Breast epithelium (tissue), 3 donors: ENCODE results near the gene ADGRG1.

Experiments
- CTCF ChIP-seq, 3 donors: fragments of 450-650 bp; IDR thresholded peaks; one replicate each; pipeline ENCODE4 v1.5.1; 2016 to 2017; ENCODE audit warnings: antibody characterized with exemption in 3 of 3, mild to moderate bottlenecking in 3 of 3, moderate library complexity in 3 of 3
- POLR2AphosphoS5 ChIP-seq, 3 donors: sonication (generic); formaldehyde crosslinking; IDR thresholded peaks; one replicate each; pipeline ENCODE4 v1.6.1; 2017; ENCODE audit warnings: antibody characterized with exemption in 3 of 3

GRCh38 chr16:57606147-57606846 lies 22.1 kb upstream of the ADGRG1 start:
- TF ChIP-seq CTCF (IDR thresholded peaks at IDR 0.05) = no peak
- no peak for TF ChIP-seq POLR2AphosphoS5 (IDR thresholded peaks at IDR 0.05)
